ENCODE results near the gene SLC38A5. TPM values are rescaled to one million over a fixed set of nuclear protein-coding genes. Genes with fewer than 3 reads are reported as not detected.

SLC38A5 gene
- total RNA-seq, 4 donors from 2014 or later, result 5.7 to 14.3 (median 11.3) TPM

- DNase-seq, result no peak
- H3K9me3 ChIP-seq, result no peaks in the 10 kb centered on the region
- no peaks in the 10 kb centered on the region for H3K27me3 ChIP-seq
- intact Hi-C loops (cut with DNase I; ENCODE audit: low total_unique reads) (no loop called here), in situ Hi-C loops (cut with MboI; ENCODE audit: low pct_ligation_motif_present in 1 of 4, low pct_unique_long_range_greater_than_20kb in 1 of 4, low sequenced_read_pairs in 3 of 4) (no loop called here)
- H3K36me3 ChIP-seq, result no peaks in the 10 kb centered on the region
- H3K4me3 ChIP-seq, result no peak overlapping the region
- no peak for TF ChIP-seq EP300 (IDR thresholded peaks at IDR 0.05; ENCODE audit: low read depth)
- TF ChIP-seq CTCF (IDR thresholded peaks at IDR 0.05), result no peak
- TF ChIP-seq POLR2A (IDR thresholded peaks at IDR 0.05), result no peak
- no peak for TF ChIP-seq POLR2AphosphoS5 (IDR thresholded peaks at IDR 0.05)
- H3K27ac ChIP-seq, result no peak overlapping the region
- H3K4me1 ChIP-seq, result no peaks in the 10 kb centered on the region
- WGBS, 2 donors (ENCODE audit: low coverage in 1 of 2), result 82% methylated on average over 10 of the region's 10 CpGs; no CpG with 5 or more reads in 1 of the 2 donors
Measured at GRCh38 chrX:48515842-48516241, 45.8 kb upstream of the SLC38A5 start.

- 87% methylated on average over 9 of the region's 9 CpGs; no CpG with 5 or more reads in 1 of the 2 donors for WGBS, 2 donors (ENCODE audit: low coverage in 1 of 2)
- intact Hi-C loops (cut with DNase I; ENCODE audit: low total_unique reads), result no loop called here
Measured at GRCh38 chrX:48514868-48515460, 44.9 kb upstream of the SLC38A5 start.

GRCh38 chrX:48514126-48514806 is 44.2 kb upstream of the SLC38A5 start:
- Histone ChIP-seq H3K4me3 (no peak overlapping the region), H3K27me3 (no peaks in the 10 kb centered on the region), H3K9me3 (no peaks in the 10 kb centered on the region), H3K27ac (no peak overlapping the region), H3K36me3 (no peaks in the 10 kb centered on the region), H3K4me1 (peaks cover 0 to 5% (median 0%) of the 10 kb centered on the region in 4 donors)
- DNase-seq, result no peak
- WGBS, 2 donors (ENCODE audit: low coverage in 1 of 2), result 84% methylated on average over 16 of the region's 16 CpGs; no CpG with 5 or more reads in 1 of the 2 donors
- TF ChIP-seq POLR2AphosphoS5 (IDR thresholded peaks at IDR 0.05) (no peak), POLR2A (IDR thresholded peaks at IDR 0.05) (no peak), CTCF (IDR thresholded peaks at IDR 0.05) (no peak), EP300 (IDR thresholded peaks at IDR 0.05; ENCODE audit: low read depth) (no peak)
- intact Hi-C loops (cut with DNase I; ENCODE audit: low total_unique reads), result no loop called here
- in situ Hi-C loops (cut with MboI; ENCODE audit: low pct_ligation_motif_present in 1 of 4, low pct_unique_long_range_greater_than_20kb in 1 of 4, low sequenced_read_pairs in 3 of 4), result no loop called here

More at GRCh38 chrX:48514868-48515460, 44.9 kb upstream of the SLC38A5 start:
- no peaks in the 10 kb centered on the region for H3K9me3 ChIP-seq
- H3K36me3 ChIP-seq, result no peaks in the 10 kb centered on the region
- no peak for DNase-seq
- no peak overlapping the region for H3K27ac ChIP-seq
- no peaks in the 10 kb centered on the region for H3K27me3 ChIP-seq
- no peaks in the 10 kb centered on the region for H3K4me1 ChIP-seq
- no peak overlapping the region for H3K4me3 ChIP-seq
- TF ChIP-seq POLR2AphosphoS5 (IDR thresholded peaks at IDR 0.05) (no peak), EP300 (IDR thresholded peaks at IDR 0.05; ENCODE audit: low read depth) (no peak), POLR2A (IDR thresholded peaks at IDR 0.05) (no peak), CTCF (IDR thresholded peaks at IDR 0.05) (no peak)
- in situ Hi-C loops (cut with MboI; ENCODE audit: low pct_ligation_motif_present in 1 of 4, low pct_unique_long_range_greater_than_20kb in 1 of 4, low sequenced_read_pairs in 3 of 4), result no loop called here

GRCh38 chrX:48513670-48514069 is 43.6 kb upstream of the SLC38A5 start:
- H3K27me3 ChIP-seq, result no peaks in the 10 kb centered on the region
- intact Hi-C loops (cut with DNase I; ENCODE audit: low total_unique reads), result no loop called here
- no peaks in the 10 kb centered on the region for H3K36me3 ChIP-seq
- H3K9me3 ChIP-seq, result no peaks in the 10 kb centered on the region
- in situ Hi-C loops (cut with MboI; ENCODE audit: low pct_ligation_motif_present in 1 of 4, low pct_unique_long_range_greater_than_20kb in 1 of 4, low sequenced_read_pairs in 3 of 4), result no loop called here
- H3K4me3 ChIP-seq, result no peak overlapping the region
- TF ChIP-seq POLR2AphosphoS5 (IDR thresholded peaks at IDR 0.05) (no peak), EP300 (IDR thresholded peaks at IDR 0.05; ENCODE audit: low read depth) (no peak), POLR2A (IDR thresholded peaks at IDR 0.05) (no peak), CTCF (IDR thresholded peaks at IDR 0.05) (no peak)
- 57% methylated on average over 4 of the region's 4 CpGs; no CpG with 5 or more reads in 1 of the 2 donors for WGBS, 2 donors (ENCODE audit: low coverage in 1 of 2)
- no peak for DNase-seq
- H3K27ac ChIP-seq, result no peak overlapping the region
- peaks cover 0 to 5% (median 0%) of the 10 kb centered on the region in 4 donors for H3K4me1 ChIP-seq
